Ammon's horn (tissue), 1 donor: ENCODE data around the gene HVCN1.

Experiments used
- DNase-seq: peaks from one replicate; pipeline ENCODE4 v3.0.0-alpha.2; 2016; ENCODE audit warnings: low spot score

HVCN1 gene

DNA sequence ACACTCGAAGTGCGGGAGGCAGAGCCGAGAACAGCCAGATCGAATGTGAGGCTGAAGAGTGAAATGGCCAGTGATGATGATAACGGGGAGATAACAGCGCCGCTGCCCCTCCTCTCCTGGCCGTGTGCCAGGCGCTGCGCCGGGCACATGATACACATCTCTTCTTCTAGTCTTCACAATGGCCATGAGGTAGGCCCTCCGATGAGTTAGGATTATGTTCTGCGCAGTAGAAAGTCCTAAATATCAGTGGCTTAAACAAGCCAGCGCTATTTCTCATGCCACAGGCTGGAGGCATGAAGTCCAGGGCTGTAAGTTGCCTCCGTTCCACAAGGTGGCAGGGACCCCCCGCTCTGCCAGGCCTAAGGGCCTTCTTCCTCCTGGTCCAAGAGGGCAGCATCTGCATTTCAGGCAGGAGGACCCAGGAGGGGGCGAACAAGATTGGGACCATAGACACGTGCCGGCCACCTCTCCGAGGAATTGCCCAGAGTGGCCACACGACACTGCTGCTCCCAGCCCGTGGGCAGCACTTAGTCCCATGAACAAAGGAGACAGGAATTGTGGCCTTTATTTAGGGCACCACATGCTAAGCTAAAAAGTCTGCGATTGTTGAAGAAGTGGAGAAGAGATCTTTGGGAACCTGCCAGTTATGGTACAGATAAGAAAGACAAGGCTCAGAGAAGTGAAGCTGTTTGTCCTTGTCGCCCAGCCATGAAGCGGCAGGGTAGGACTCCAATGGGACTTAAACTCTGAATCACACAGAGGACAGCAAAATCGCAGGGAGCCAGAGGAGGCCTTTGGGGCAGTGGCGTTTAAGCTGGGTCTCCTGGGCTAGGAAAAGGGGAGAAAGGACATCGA, 10.9 kb upstream of the HVCN1 start:
- peak; percentile 43 for DNase-seq

DNA sequence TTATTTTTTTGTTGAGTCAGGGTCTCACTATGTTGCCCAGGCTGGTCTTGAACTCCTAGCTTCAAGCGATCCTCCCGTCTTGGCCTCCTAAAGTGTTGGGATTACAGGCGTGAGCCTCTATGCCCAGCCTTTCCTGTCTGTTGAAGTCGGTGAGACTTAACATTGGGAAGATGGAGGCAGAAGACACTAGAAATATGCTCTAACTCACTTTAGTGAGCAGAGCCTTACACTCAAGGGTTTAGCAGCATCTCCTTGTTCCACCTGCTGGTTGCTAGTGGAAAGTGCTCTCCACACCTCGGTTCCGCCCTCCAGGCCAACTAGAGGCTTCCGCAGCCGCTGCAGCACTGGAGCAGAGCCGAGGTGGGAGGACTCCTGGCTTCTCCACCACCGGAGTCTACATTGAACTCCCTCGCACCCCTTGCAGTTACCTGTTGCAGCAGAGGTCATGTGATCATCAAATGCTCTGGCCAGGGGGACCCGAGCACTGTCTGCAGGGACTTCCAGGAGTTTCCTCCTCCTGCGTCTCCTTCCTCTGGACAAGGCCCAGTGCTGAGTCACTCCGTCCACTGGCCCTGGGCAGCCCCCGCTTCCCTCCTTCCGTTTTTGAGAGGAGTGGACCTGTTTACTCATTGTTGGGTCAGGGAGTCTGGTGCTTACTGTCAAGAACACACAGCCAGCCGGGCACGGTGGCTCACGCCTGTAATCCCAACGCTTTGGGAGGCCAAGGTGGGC, 9.4 kb upstream of the HVCN1 start:
- peak; percentile 77 for DNase-seq

DNA sequence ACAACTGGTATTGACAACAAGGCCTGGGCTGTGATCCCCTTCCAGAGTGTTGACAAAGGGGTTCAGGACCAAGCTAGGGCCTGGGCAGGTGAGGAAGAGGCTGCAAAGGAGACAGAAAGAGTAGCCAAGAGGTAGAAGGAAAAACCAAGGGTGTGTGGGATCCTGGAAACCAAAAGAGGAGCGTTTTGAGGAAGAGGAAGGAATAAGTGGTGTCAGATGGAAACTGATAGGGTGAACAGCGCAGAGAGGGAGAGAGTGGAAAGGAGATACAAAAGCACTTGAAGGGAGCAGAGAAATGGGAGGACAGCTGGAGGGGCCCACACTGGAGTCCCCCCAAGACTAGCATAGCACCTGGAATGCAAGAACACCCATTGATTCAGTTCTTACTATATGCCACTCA, 8.3 kb upstream of the HVCN1 start:
- DNase-seq, result no peak

DNA sequence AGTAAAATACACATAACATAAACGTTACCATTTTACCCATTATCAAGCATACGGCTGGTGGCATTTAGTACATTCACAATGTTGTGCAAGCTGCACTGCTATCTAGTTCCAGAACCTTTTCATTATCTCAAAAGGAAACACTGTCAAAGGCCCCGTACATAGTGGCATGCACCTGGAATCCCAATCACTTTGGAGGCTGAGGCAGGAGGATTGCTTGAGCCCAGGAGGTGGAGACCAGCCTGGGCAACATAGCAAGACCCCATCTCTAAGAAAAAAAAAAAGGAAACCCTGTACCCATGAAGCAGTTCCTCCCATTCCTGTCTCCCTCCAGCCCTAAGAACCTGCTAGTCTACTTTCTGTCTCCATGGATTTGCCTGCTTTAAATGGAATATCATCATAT, 7.4 kb upstream of the HVCN1 start:
- no peak for DNase-seq

DNA sequence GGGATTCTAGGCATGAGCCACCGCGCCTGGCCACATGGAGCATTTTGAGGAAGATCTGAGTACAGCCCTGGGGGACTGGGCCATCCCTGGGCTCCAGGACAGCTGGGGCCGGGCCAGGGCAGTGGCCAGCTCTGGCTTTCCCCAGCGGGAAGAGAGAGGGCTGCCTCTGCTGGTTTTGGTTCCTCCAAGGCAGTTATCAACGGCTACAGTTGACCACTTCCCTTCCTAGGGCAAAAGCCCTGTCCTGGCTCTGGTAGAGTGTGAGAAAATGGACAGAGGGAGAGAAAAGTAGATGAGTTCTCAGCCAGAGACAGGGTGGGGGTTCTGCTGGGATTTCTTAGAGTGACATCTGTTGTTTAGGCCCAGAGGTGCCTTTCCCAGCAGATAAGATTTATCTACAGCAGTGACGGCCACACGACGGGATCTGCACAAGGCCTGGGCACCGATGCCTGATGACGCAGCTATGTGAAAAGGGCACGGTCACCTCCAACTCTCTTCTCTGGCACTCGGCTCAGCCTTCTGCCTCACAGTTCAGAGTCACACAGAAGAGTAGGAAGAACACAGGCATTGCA, 5.5 kb upstream of the HVCN1 start:
- peak; percentile 67 for DNase-seq

DNA sequence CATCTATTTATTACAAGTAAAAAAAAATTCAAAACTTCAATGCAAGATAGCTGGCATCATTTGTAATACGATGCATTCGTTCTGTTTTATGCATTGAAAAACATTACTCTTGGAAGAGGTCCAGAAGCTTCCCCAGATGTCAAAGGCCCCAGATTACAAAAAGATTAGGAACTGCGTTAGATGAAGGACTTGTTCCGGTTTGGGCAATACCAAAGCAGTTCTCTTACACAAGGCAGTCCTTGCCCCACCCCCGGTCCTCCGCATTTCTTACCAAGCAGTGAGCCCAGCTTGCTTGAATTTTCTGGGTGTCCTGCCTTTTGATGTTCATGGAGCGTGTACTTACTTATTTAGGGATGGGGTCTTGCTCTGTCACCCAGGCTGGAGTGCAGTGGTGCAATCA, 4.8 kb upstream of the HVCN1 start:
- peak; percentile 52 for DNase-seq

DNA sequence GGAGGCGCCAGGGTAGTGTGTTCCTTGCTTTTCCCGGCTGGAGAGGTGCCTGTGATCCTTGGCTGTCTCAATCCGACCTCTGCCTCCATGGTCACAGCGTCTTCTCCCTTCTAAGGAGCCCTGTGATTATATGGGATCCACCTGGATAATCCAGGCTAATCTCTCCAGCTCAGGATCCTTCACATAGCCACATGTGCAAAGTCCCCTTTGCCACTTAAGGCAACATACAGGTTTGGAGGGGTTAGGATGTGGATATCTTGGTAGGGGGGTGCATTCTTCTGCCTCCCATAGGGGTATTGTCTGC, 1.2 kb upstream of the HVCN1 start:
- DNase-seq, result no peak

DNA sequence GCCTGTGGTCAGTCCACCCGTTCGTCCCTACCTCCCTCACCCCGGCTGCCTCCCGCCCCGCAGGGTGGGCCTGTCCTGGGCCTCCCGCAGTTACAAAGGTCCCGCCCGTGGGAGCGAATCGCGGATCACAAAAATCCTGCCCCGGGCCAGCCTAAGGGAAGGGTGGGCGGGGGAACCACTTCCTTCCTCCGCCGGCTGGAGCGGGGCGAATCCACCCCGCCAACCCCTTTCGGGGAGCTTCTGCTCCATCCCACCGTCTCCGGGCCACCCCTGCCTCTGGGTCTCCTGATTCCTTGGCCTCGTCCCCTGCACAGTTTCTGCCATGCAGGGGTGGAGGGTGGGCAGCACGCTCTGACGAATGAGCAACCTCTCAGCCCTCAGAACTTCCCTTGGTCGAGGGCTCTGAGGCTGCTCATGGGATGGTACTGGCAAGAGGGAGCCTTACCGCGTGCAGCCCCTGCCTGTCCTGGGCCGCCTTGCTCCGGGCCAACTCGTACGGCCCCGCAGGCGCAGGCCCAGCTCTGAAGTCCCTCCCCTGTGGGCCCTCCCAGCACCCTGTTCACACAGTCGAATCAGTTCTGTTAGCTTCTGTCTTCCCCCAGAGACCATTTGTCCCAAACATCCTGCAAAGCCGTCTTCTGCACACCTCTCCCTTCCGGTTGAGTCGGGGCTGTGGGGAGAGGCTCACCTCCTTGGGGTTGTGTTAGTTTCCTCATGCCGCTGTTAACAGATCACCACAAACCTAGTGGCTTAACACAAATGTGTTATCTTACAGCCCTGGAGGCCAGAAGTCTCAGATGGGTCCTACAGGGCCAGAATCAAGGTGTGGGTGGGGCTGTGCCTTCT, 589 bp upstream of the HVCN1 start:
- peak; percentile 31 for DNase-seq

DNA sequence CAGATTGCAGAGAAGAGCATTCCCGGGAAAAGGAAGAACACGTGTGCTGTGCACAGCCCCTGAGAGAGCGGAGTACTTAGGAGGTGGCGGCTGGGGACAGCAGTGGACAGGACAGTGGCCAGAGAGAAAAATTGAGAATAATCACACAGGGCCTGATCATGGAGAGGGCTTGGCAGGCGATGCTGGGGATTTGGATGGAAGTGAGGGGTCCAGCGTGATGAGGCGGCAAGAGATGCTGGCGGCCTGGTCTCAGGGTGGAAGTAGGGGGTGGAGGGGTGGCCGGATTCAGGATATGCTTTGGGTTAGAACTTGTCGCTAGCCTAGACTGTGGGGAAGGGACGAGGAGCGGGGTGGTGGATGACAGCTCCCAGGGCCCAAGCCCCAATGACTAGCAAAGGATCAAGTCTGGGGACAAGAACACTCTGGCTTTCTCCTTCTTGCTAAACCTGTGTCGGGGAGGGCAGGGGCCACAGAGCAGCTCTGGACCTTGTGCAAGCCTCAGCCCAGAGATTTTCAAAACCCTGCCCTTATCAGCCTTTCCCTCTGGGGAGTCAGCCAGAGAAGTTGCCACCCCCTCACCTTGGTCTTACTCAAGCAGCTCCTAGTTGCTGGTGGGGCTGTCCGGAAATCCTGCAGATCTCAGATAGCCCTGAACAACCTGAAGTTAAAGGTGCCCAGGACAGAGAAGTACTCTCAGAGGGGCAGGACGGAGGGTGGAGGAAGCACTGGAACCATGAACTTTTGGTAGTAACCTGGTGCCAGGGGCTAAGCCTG, 1.3 kb downstream of the HVCN1 start:
- DNase-seq, result no peak

DNA sequence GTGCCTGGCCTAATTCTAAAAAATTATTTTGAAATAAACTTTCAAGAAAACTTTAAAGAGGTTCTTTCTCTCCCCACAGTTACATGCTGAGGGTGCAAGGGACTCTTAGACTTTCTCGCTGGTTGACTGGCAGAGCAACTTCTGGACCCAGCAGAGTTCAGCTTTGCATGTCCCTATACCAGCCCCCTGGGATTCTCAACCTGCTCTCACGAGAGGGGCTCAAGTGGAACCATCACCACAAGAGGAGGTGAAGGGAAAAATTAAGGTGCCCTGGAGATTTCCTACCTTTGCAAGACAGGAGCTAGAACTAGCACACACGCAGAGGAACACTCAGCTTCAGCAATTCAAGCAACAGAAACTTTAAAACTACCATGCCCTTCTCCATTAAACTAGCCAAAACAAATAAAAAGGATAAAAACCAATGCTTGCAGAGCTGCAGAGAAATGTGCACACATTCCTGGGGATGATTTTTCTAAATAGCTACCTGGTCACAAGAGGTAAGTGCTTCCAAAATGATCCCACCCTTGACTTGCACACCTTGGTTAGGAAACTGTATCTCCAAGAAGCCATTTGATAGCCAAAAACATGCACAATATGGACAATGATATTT, 2.5 kb downstream of the HVCN1 start:
- no peak for DNase-seq

DNA sequence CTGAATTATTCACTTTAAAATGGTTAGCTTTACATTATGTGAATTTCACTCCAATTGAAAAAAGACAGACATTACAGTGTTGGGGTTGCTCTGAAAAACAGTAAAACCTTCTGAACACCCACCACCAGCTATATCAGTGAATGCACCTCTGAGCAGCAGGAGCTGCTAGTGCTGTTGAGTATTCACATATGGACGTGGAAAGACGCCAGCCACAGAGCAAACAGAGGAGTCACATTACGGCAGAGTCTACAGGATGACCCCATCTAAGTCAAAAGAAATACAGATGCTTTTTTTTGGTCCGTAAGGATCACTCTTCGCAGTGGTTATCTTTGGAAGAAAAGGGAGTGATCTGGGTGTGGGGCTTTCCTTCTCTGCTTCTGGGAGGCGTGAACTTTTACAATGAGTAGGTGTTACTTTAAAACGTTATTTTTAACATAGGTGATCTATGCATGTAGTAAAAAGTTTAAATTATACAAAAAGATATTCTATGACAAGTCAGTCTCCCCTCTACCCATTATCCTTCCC, 4.5 kb downstream of the HVCN1 start:
- no peak for DNase-seq

DNA sequence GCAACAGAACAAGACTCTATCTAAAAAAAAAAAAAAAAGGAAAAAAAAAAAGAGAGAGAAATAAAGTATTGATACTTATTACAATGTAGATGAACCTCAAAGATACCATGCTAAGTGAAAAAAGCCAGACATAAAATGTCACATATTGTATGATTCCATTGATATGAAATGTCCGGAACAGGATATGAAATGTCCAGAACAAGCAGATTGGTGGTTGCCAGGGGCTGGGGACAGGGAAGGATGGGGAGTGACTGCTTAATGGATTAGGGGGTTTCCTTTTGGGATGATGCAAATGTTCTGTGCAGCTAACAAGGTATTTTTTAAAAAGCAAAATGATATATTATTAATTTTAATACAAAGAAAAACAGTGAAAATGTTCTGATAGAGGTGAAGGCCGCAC, 5.0 kb downstream of the HVCN1 start:
- DNase-seq, result no peak

DNA sequence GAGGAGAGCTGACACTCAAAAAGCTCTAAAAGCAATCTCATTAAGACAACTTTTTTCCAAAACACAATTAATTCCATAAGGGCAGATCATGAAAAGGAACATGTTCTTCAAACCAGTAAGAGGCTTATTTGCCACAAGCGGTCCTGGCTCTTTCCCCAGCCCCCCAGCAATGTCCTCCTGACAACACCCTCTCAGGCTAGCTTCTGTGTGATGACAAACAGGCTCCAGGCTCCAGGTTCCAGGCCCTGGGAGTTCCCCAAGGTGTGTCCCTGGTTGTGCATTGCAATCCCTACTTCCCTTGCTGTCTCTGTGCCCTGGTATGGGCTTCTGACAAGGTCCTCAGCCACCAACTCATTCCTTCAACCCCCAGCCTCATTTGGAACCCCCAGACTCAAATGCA, 8.9 kb downstream of the HVCN1 start:
- no peak for DNase-seq

DNA sequence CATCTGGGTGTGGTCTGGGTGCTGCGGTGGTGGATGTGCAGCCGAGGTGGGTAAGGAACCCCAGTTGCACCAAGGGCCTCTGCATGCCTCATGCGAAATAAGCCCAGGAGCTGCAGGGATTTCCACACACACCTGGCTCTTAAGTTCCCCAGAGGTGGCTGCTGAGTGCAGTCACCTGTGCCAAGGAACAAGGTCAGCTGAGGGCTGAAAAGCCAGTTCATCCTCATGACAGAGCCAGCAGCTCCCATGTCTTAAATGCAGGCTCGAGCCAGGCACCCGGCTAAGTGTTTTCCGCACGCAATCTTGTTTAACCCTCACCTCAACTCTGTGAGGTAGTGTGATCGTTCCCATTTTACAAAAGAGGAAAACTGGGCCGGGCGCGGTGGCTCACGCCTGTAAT, 9.7 kb downstream of the HVCN1 start:
- DNase-seq, result no peak

DNA sequence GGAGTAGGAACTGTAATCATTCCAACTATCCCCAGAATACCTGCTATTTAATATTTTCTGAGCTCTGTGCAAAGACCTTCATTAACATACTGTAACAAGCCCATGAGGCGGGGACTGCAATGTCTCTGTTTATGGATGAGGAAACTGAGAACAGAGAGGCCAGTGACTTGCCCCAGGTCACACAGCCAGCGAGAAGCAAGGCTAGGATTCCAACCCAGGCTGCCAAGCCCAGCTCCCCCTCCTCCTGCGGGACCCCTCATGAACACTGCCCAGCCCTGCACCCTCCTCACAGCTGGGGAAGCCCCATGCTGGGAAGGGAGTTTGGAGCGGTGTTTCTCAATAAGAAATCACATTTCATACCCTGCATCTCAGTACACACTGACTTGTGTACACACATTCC, 10.9 kb downstream of the HVCN1 start:
- no peak for DNase-seq

DNA sequence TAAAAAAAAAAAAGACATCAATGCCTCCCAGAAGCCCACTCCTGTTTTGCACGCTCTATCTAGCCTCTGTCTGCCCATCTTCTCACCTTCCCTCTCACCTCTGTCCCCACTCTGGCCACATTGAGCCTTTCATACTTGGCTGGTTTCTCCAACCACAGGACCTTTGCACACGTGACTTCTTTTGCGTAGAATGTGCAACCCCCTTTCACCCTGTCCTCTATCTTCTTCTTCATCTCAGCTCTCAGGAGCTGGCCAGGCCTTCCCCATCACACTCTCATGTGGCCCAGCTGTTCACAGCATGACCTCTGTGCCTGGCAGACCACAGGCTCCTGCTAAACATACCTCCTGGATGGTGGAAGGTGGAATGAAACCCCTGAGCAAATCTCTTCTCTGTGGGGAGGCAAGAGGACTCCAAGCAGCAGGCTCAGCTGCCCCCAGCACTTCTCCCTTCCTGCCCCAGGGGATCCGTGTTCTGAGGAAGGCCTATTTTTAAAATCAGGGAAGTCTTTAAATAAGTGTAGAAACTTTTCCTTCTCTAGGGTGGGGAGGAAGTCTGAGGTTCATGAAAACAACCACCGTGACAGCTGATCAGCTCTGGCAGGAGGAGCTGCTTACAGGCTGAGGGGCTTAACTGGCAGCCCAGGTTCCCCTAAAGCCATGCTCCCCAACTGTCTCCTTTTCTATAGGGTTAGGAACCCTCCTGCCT, 11.6 kb downstream of the HVCN1 start:
- peak; percentile 66 for DNase-seq

DNA sequence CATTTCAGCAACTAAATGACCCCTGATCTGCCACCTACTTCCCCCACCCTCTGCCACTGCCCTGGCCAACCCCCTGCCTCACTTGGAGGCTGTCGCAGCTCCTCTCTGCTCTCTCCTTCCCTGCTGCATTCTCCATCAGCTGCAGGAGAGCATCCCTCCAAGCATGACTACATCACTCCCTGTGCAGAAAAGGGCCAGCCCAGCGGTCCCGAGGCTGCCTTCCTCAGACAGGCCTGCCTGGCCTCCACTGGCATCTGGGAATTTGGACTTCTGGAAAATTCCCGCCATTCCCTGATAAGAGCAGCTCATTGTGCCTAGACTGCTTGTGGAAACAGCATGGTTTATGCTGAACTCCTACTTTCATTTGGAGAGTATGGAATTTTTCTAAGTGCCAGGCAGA, 12.7 kb downstream of the HVCN1 start:
- no peak for DNase-seq

DNA sequence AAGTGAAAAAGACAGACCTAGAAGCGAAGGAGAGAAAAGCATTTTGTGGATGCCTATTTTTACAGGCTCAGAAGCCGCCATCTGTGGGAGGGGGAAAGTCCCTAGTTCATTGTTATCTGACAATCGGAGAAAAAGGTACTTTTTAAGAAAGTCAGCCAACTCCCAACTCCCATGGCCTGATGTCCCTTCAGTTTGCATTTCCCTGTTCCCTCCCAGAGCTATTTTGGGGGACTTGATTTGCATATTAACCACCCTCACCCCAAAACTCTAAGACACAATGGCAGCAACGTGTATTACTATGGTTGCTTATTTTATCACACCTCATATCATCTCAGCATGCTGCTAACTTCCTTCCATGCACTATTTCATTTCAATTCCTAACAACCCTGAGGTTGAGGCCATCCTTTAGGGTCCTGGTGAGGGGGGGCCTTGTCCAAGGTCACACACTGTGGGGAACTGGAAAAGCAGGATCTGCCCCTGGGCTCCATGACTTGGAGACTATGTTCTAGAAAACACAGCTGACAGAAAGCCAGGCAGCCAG, 18.7 kb downstream of the HVCN1 start:
- DNase-seq, result no peak

DNA sequence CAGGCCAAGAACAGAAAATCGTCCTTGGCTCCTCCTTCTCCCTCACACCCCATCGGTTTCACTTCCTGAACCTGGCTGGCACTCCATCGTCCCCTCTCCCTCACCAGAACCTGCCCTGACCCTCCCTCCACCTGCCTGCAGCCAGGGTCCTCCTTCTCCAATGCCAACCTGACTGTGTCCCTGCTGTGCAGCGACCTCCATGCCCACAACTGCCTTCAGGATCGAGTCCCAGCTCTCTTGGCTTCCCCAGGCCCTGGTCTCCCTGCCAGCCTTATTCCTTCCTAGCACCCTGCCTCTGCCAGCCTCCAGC, 19.8 kb downstream of the HVCN1 start:
- DNase-seq, result no peak

DNA sequence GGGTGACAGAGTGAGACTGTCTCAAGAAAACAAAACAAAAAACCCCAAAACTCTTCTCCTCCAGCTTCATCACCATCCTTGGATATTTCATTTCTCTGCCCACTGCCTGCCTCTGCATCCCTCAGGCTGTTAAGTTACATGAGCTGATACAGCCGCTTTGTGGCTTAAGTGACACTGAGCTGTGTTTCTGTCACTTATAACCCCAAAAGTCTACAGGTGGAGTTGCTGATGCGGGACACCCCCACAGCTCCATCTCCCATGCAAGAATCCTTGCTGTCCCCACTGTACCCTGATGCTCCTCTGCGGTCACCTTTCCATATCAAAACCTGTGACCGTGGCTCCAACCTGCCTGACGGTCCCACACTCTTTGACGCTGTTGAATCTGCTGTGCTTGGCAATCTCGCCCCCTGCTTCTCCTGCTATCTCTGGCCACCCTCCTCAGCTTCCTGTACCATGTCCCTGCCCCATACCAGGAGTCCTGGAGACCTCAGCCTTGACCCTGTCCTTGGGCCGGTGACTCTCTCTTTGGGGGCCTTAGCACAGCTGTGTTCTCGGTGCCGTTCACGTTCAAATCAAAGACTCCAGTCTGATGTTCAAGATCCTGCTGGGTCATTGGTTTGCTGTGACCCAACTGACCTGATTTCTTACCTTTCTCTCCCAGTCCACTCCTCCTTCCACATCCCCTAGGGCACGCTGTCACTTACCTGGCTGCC, 20.3 kb downstream of the HVCN1 start:
- no peak for DNase-seq
